Sigmoid colon (tissue), 7 donors: Measurements from ENCODE around the gene NPIPB2. TPM values are rescaled to one million over a fixed set of nuclear protein-coding genes. Genes with fewer than 3 reads are reported as not detected.

Experiments used
- DNase-seq: peaks from one replicate; pipeline ENCODE4 v3.0.0-alpha.2; 2019
- H3K27ac ChIP-seq, 4 donors: fragments of 200-600 bp; sonication (generic); one replicate each; pipeline ENCODE4 v1.5.1; 2016 to 2019; ENCODE audit warnings: mild to moderate bottlenecking in 1 of 4
- H3K27me3 ChIP-seq, 3 donors: fragments of 200-600 bp; sonication (generic); one replicate each; pipeline ENCODE4 v1.5.1; 2019; ENCODE audit warnings: mild to moderate bottlenecking in 1 of 3
- H3K36me3 ChIP-seq, 4 donors: fragments of 200-600 bp; sonication (generic); one replicate each; pipeline ENCODE4 v1.5.1; 2016 to 2019
- H3K4me1 ChIP-seq, 4 donors: fragments of 200-600 bp; sonication (generic); one replicate each; pipeline ENCODE4 v1.5.1; 2017 to 2019
- H3K4me3 ChIP-seq, 4 donors: fragments of 200-600 bp; sonication (generic); one replicate each; pipeline ENCODE4 v1.5.1; 2017 to 2019; ENCODE audit warnings: mild to moderate bottlenecking in 2 of 4, moderate library complexity in 1 of 4
- H3K9me3 ChIP-seq, 4 donors: fragments of 200-600 bp in 3 of 4; sonication (generic) in 3 of 4; one replicate each; pipeline versions ENCODE4 v1.5.1 to v1.6.1; 2013 to 2019
- WGBS, 2 donors: extraction: QIAGEN DNeasy Blood & Tissue Kit; methylation state at CpG; one replicate each; pipeline ENCODE4 v1.1.7; 2013; 5-methylcytosine and 5-hydroxymethylcytosine counted together
- intact Hi-C: fragments of 100-400 bp; cut with DNase I; formaldehyde crosslinking; loops from one replicate; pipeline ENCODE4 v1.15.1; 2023
- polyA plus RNA-seq, 3 donors: library from polyadenylated mRNA; stranded (reverse); fragments of 200-250 nt; gene quantifications; one replicate each; pipeline ENCODE4 v1.2.3, GENCODE V29; 2013
- small RNA-seq, 3 donors: library from RNA; depleted of rRNA; stranded (forward); fragments of <200 nt; gene quantifications; one replicate each; pipeline ENCODE3, GENCODE V24; 2016
- total RNA-seq, 4 donors: library from RNA; depleted of rRNA; stranded (reverse); fragments of >200 nt; gene quantifications; one replicate each; pipeline ENCODE4 v1.1.0, GENCODE V29; 2016
- TF ChIP-seq, protein P1 (sequence below), 4 experiments: fragments of 450-650 bp in 3 of 4; fragments of 200-600 bp in 1 of 4; IDR thresholded peaks; one replicate each; pipeline ENCODE4 v1.5.1; 2016 to 2019; ENCODE audit warnings: antibody characterized with exemption in 4 of 4, mild to moderate bottlenecking in 3 of 4, moderate library complexity in 2 of 4
- donor health status: healthy with polysubstance abuse.
- donor health status: Bipolar disorder and iron deficiency.
- donor health status: healthy.

NPIPB2 gene
- total and polyA plus RNA-seq, 7 donors, result 1.6 to 36.8 (median 3.0) TPM

DNA sequence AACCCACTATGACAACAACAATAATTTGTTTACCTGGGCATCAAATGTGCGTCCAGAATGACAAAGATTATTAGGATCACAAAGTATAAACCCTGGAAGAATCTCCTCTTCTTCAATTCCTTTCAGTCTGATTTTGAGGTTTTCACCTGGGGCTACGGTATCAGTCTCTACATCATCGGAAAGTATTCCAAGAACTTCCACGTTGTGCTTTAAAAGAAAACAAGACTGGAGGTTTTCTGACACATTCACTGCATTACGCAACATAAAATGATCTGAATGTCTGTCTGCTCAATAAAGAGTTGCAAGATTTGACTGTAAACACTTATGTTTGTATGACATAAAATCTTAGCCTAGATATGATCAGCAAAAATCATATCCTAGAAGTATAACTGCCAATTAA, 64.5 kb downstream of the NPIPB2 start:
- Histone ChIP-seq H3K27ac (no peak overlapping the region), H3K27me3 (no peaks in the 10 kb centered on the region), H3K36me3 (peaks cover 3 to 99% (median 35%) of the 10 kb centered on the region in 4 donors), H3K4me3 (no peak overlapping the region), H3K4me1 (no peaks in the 10 kb centered on the region), H3K9me3 (no peaks in the 10 kb centered on the region)
- WGBS, 2 donors, result 87 to 92% methylated on average over 5 of the region's 5 CpGs
- DNase-seq, result no peak
- TF ChIP-seq, protein P1, sequence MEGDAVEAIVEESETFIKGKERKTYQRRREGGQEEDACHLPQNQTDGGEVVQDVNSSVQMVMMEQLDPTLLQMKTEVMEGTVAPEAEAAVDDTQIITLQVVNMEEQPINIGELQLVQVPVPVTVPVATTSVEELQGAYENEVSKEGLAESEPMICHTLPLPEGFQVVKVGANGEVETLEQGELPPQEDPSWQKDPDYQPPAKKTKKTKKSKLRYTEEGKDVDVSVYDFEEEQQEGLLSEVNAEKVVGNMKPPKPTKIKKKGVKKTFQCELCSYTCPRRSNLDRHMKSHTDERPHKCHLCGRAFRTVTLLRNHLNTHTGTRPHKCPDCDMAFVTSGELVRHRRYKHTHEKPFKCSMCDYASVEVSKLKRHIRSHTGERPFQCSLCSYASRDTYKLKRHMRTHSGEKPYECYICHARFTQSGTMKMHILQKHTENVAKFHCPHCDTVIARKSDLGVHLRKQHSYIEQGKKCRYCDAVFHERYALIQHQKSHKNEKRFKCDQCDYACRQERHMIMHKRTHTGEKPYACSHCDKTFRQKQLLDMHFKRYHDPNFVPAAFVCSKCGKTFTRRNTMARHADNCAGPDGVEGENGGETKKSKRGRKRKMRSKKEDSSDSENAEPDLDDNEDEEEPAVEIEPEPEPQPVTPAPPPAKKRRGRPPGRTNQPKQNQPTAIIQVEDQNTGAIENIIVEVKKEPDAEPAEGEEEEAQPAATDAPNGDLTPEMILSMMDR (IDR thresholded peaks at IDR 0.05), result no peak
- intact Hi-C loops, result no loop called here

Small RNA genes lying within 50 kb of the gene (small RNA-seq; reads per million reads assigned to genes)
- gene AC007216.5 (0 reads per million in 3 donors), gene COX6CP1 (0 to 0.54 (median 0) reads per million in 3 donors), gene UBL5P4 (0 reads per million in 3 donors)

Other genes starting within 250 kb of the NPIPB2 start
- gene TXNDC11, start 199.2 kb downstream of the NPIPB2 start, total RNA-seq, result 10 to 100 TPM; 25.3 to 35.2 (median 28.8) TPM
- 10 to 100 TPM; 34.9 to 54.0 (median 37.8) TPM for gene TXNDC11, start 199.2 kb downstream of the NPIPB2 start, polyA plus RNA-seq
- gene ZC3H7A, start 144.8 kb downstream of the NPIPB2 start, total RNA-seq, result 10 to 100 TPM; 45.5 to 62.5 (median 55.7) TPM
- 10 to 100 TPM; 19.9 to 23.5 (median 22.8) TPM for gene ZC3H7A, start 144.8 kb downstream of the NPIPB2 start, polyA plus RNA-seq
- gene RSL1D1, start 90.5 kb downstream of the NPIPB2 start, total RNA-seq, result 100 to 1,000 TPM; 134 to 177 (median 148) TPM
- gene RSL1D1, start 90.5 kb downstream of the NPIPB2 start, polyA plus RNA-seq, result 10 to 100 TPM; 36.5 to 85.5 (median 78.7) TPM
- gene GSPT1, start 26.1 kb downstream of the NPIPB2 start, total RNA-seq, result 10 to 100 TPM; 51.8 to 73.5 (median 52.3) TPM
- 10 to 100 TPM; 43.8 to 55.3 (median 51.1) TPM for gene GSPT1, start 26.1 kb downstream of the NPIPB2 start, polyA plus RNA-seq
- not detected for gene TNFRSF17, start 23.2 kb upstream of the NPIPB2 start, total RNA-seq
- 1 to 10 TPM; 1.8 to 3.8 (median 1.8) TPM for gene TNFRSF17, start 23.2 kb upstream of the NPIPB2 start, polyA plus RNA-seq
- 10 to 100 TPM; 16.8 to 38.2 (median 17.5) TPM for gene SNX29, start 34.7 kb upstream of the NPIPB2 start, total RNA-seq
- 10 to 100 TPM in 1 of 3 donors, 1 to 10 TPM in 2; 1.6 to 10.3 (median 2.4) TPM for gene SNX29, start 34.7 kb upstream of the NPIPB2 start, polyA plus RNA-seq